ENCODE data around the gene SSPN. TPM values are rescaled to one million over a fixed set of nuclear protein-coding genes. Genes with fewer than 3 reads are reported as not detected.

The SSPN gene, protein sequence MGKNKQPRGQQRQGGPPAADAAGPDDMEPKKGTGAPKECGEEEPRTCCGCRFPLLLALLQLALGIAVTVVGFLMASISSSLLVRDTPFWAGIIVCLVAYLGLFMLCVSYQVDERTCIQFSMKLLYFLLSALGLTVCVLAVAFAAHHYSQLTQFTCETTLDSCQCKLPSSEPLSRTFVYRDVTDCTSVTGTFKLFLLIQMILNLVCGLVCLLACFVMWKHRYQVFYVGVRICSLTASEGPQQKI
- 118 TPM for total RNA-seq
- long read RNA-seq, full-length matches to known transcripts, result 36 of 53 reads
- long read RNA-seq, partial matches to known transcripts, result 0 of 53 reads
- long read RNA-seq, other reads (novel, unspliced or antisense), result 17 of 53 reads

DNA sequence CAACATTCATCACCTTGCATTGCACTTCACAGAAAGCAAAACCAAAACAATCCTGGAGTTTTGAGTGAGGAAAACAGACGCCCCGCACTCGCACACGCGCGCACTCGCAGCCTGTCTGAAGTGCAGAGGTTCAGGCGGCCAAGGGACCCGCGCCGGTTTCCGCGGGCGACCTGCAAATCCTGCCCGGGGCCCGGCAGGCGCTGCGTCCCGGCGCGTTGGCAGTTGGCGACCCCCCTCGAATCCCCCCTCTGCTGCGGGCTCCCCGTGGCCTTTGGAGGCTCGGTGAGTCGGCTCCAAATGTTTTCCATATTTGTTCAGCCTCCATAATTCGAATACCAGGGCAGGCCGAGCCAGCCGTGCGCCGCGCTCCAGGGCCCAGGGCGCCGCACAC, at the start of gene SSPN:
TSS of gene SSPN (plus strand) at position 324 of the 391 bp plus-strand sequence. CDS start 100 bp downstream, outside the sequence.
- intact Hi-C loops (cut with DNase I), result loop anchor here (5.0 kb wide), 2 partner anchors 43 to 77 kb away; no protein-coding TSS in a partner anchor
- peak; percentile 85 for DNase-seq (ENCODE audit: low spot score)

DNA sequence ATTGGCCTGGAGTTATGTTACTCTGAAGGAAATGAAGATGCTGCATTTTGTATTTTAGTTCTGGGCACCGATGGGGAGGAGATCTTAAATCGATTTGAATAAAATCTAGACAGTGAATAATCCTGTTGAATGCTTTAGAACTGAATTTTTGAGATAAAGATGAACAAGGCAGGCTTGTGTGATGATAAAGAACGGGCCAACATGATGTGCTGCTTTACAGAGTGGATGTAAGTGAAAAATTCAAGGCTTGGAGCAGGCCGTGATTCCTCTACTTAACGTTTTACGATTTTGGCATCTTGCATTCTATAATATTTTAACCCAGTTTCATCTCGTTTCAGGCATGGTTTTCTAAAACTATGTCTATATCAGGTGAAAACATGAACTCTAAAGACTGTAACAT, 47.1 kb upstream of the SSPN start:
- intact Hi-C loops (cut with DNase I), result no loop called here
- no peak for DNase-seq (ENCODE audit: low spot score)

DNA sequence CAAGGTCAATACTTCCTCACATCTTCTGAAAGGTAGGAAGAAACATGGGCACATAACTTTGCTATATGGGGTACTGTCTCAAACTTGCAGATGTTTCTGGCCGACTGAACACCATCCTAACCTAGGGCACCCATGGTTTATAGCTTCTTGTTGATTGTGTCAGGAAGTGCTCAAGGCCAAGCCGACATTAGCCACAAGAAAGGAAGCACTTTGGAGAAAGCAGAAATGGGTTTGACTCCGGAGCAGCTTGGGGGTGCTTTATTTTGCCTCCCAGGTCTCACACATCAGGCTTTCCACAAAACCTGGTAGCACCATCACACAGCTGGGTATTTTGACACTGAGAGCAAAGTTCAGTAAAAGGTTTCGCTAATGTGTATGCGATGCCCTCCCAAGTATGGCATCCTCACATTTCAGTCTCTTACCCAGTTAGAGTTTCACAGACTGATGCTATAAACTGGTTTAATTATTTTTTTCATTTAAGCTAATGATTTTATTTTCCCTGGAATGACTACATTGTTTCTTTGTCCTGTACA, 45.3 kb upstream of the SSPN start:
- intact Hi-C loops (cut with DNase I), result loop anchor here (5.0 kb wide), 1 partner anchor 47 kb away; the partner anchor contains the start of gene SSPN
- no peak for DNase-seq (ENCODE audit: low spot score)

DNA sequence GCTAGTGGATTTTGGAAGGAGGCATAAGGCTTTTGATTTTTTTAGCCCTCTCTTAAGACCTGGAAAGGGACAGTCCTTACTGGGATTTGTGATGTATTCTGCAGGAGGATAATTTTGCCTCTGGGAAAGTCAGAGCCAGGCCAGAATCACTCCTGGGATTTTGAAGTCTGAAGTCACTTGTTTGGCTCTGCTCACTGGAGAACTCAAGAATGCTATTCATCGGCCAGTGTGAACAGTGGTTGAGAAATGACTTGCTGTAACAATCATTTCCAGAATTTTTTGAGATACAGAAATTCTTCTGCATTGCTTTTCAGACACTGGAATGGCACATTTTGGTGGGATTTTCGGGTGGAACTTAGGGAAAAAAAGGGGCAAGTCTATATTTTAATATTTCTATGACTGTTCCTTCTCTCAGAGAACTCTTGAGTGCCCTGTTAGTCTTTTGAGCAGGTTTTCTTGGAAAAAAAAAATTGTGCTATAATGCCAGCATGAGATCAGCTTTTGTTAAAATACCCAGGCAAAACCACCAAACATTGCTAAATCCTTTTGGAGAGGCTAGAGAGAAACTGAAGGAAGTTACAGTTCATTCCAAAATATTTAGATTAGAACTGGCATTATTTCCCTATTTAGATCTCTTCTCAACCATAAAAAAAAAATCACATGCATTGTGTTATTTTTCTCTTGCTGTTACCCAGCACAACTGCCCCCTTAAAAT, 44.5 kb upstream of the SSPN start:
- intact Hi-C loops (cut with DNase I), result loop anchor here (5.0 kb wide), 1 partner anchor 46 kb away; the partner anchor contains the start of gene SSPN
- no peak for DNase-seq (ENCODE audit: low spot score)

DNA sequence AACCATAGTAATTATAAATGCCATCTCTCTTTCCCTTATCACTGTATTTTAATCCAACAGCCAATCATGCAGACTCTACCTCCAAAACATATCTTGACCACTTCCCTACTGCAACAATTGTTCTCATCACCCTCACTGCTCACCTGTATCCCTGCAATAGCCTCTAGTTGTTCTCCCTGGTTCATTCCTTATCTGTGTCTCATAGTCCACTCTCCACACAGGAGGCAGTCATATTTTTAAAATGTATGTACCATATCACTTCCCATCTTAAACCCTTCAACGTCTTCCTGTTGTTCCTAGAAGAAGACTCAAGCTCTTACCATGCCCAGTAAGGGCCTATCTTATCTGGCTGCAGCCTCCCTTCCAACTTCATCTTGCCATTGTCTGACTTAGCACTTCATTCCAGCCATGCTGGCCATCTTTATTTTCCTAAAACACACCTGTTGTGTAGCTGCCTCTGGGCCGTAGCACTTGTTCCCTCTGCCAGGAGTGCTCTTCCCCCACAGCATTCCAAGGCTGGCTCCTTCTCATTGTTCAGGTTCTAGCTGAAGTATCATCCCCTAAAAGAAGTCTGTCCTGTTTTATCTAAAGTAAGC, 42.8 kb upstream of the SSPN start:
- DNase-seq (ENCODE audit: low spot score), result no peak
- intact Hi-C loops (cut with DNase I), result loop anchor here (1.0 to 5.0 kb wide), 2 partner anchors 26 to 45 kb away; partner anchors contain the start of gene SSPN

DNA sequence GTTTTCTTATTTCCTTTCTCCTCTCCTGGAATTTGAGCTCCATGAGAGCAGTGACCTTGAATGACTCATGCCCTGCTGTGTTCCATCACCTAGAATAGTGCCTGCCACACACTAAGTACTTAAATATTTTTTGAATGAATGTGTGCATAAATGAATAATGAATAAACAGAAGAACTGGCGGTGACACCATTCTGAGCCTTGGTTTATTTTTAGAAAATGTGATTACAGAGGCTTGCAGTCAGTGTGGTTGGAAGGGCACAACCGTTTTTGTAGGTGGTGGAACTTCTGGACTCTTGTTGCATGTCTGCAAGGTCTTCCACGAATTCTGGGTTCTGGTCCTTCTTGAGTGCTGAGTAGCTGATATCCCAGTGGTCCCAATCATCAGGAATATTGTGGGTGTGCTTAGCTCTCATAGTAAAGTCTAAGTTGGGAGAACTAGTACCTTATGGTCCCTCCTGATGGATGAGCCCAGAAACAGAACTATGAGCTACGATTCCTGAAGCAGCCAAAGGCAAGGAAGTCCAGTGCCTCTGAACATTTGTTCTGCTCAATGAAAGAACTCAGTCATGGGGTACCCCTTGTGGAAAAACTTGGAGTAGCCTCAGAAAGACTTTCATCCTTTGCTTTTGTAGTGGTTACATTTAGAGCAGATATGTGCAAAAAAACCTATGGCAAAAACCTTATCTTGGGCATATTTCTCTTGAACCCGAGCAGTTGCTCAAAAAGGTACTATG, 41.8 kb upstream of the SSPN start:
- DNase-seq (ENCODE audit: low spot score), result no peak
- intact Hi-C loops (cut with DNase I), result loop anchor here (1.0 to 5.0 kb wide), 2 partner anchors 27 to 44 kb away; partner anchors contain the start of gene SSPN

DNA sequence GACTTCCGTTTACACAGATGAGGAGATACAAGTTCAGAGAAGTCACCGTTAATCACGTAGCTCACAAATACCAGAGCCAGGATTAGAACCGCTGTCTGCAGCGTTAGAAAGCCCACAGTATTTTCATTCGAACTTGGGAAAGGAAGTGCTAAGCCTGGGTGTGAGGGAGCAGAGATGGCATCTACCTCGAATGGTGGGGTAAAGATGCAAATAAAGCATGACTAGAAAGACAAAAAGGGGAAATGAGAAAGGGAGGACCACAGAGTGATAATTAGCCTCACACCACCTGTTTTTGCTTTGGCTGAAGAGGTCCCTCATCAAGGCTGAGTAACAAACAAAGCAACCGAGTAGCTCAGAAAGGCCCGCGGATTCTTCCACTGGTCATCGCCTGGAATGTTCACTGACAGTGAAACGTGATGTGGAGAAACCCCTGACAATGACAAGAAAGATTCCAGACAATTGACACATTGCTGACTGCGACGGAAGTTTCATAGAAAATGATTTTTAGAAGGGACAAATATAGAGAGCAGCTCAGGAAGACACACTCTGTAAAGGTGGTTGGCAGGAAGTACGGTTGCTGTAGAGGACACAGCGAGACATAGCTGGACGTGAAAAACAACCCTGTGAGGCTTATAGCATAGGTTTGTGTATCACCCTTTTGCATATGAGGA, 39.0 kb upstream of the SSPN start:
- no peak for DNase-seq (ENCODE audit: low spot score)
- intact Hi-C loops (cut with DNase I), result no loop called here

DNA sequence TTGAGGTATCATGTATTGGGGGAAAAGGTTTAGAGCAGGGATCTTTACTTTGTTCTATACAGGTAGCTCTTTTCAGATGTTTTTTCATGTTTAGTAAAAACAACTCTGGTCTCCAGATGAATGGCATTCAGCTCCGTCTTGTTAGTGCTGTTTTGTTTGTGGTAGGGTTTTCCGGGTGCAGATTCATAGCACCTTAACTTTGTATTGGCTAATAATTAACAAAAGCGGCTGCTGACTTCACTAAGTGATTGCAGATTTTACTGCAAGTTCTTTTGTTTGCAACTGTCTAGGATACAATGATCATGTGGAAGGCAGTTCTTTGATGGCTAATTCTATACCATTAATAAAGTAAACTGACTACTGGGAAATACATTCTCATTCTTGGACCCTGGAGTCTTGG, 38.4 kb upstream of the SSPN start:
- no peak for DNase-seq (ENCODE audit: low spot score)
- intact Hi-C loops (cut with DNase I), result no loop called here

DNA sequence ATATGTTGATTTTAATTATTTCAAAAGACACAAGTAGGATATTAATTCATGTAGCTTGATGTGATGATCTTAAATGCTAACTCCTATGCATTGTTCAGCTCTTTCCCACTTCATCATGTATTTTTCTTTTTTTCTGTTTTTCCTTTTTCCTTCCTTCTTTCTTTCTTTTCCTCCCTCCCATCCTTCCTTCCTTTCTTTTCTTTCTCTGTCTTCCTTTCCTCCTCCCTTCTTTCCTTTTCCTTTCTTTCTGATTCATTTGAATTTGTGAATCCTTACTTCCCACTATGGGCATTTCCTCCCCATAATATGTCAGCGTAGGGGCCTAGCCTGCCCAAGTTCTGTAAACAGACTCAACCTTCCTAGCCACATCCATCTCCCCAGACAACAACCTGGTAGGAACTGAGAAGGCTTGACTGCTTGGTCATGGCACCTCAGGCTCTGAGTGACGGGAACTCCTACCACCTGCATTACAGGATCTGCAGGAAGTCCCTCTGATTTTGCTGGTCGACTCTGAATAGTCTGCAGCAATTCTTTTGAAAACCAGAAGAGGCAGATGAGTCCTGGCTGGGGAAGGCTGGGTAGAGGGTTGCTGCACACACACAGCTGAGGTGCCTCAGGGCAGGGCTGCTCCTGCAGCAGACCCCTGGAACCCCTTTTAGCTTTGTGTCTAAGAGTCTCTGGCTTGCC, 37.2 kb upstream of the SSPN start:
- DNase-seq (ENCODE audit: low spot score), result no peak
- intact Hi-C loops (cut with DNase I), result no loop called here

DNA sequence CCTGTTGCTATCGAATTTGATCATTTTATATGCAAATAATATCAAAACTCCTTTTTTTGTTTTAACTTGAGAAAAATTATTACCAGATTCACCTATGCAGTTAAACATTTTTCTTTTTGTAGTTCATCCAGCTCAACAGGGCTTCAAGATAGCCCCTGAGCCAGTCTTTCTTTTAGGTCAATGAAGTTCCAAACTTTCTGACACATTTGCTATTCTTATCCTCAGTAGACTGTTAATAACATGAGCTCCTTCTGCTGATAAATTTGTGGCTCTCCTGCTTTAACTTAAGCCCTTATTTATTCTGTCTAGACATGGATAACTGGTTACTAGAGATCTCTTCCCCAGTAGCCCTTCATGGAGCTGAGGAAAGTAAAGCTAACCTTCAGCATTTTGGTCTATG, 33.2 kb upstream of the SSPN start:
- intact Hi-C loops (cut with DNase I), result no loop called here
- no peak for DNase-seq (ENCODE audit: low spot score)

DNA sequence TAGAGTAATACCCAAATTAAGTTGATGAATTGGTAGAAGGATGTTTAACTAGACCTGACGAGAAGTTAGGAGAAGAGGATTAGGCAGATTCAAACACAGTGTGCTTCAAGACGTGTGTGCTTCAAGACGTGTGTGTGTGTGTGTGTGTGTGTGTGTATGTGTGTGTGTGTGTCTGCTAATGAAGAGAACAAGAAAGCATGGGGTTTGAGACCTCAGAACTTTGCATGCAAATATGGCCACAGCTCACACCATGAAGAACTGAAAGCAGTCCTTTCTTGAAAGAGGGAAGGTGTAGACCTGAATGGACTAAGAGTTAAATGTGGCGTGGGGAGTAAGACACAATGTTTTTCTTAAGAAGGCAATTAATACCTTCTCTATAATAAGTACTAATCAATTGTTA, 32.5 kb upstream of the SSPN start:
- DNase-seq (ENCODE audit: low spot score), result no peak
- intact Hi-C loops (cut with DNase I), result no loop called here

DNA sequence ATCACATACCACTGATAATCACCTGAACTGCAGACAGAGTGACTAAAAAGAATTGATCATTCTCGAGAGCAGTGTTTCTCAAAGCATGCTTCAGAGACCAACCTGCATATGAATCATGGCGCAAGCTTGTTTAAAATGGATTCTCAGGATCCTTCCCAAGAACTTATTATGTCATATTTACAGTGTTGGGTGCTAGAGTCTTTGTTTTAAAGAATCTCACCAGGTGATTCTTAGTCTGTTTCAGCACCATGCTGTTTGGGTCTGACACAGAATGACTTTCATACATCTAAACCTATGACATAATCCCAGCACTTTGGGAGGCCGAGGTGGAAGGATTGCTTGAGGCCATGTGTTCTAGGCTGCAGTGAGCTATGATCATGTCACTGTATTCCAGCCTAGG, 31.3 kb upstream of the SSPN start:
- no peak for DNase-seq (ENCODE audit: low spot score)
- intact Hi-C loops (cut with DNase I), result no loop called here

DNA sequence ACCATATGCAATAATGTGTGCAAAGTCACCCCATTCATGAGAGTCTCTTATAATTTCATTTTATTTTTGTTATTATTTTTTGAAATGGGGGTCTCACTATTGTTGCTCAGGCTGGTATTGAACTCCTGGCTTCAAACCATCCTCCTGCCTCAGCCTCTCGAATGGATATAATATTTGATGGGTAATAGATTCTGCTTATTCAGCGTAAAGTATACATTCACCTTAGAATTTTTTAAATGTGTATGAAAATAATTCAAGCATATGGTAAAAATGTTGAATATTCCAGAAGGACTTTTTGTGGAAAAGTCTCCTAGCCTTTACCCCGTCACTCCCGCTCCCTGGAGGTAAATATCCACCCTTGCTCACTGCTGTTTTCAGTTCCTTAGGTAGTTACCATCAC, 23.4 kb upstream of the SSPN start:
- no peak for DNase-seq (ENCODE audit: low spot score)
- intact Hi-C loops (cut with DNase I), result no loop called here

DNA sequence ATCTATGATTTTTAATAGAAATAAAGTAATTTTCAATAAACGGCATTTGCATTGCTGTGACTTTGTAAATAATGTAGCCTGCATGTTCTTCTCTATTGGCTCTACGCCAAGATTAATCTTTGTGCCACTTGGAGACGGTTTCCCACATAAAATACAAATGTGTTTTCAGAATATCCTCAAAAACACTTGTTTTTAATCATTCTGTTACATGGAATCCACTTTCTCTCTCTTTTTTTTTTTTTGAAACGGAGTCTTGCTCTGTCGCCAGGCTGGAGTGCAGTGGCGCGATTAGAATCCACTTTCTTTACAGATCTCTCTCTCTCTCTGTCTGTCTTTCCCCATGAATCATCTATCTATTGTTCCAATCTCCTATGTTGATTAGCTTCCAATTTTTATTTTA, 22.8 kb upstream of the SSPN start:
- DNase-seq (ENCODE audit: low spot score), result no peak
- intact Hi-C loops (cut with DNase I), result no loop called here

DNA sequence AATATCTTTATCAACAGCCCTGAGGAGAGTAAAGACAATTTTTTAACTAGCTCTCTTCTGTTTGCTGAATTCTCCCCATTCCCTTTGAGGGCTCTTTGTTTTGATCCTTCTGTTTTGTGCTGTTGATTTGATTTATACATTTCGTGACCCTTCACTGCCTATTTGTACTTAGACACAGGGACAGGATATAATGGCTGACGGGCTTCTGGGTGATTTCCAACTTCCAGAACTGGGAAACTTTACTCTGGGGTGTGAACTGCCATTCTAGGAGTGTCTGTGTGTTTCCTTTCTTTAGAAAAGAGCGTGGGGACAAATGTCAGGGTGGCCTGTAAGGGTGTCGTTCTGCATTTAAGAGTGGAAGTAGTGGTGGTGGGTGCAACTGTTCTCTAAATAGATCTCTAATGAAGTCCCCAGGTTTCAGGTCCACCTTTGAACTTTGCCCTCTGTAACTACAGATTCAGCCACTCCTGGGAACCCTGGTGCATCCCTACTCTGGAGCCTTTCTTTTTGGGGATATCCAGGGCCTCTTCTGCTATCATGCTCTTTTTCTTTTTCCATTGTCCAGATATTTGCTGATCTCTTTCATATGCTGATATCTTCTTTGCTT, 22.3 kb upstream of the SSPN start:
- no peak for DNase-seq (ENCODE audit: low spot score)
- intact Hi-C loops (cut with DNase I), result no loop called here

DNA sequence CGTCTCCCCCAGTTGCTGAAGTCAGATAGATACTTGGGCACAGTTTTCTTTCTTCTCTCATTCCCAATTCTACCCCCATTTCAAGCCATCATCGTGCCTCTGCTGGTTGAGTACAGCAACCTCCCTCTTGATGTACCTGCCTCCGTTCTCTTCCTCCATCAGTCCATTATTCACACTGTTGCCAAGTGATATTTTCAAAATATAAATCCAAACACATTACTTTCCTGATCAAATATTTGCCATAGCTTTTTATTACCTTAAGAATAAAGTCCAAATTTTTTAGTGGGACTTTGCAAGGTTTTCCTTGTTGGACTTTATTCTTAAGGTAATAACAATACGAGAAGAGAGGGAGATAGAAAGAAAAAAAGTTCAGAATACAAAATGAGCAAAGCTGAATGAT, 18.6 kb upstream of the SSPN start:
- intact Hi-C loops (cut with DNase I), result no loop called here
- DNase-seq (ENCODE audit: low spot score), result no peak

DNA sequence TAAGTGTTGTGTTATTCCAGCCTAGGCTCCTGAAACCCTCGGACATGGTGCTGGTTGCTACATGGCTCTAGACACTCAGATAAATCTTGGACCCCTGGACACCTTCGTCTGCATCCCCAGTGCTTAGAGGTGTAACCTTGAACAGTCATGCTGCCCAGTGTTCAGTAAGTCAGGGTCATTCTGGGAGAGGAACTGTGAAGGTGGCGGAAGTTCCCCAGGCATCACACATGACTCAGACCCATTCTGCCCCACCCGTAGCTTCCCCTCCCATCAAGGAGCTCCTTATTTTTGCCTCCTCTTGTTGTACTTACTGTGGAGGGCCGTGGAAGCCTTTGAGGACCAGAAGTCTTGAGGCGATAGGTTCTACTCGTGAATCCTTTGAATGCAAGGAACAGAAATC, 18.1 kb upstream of the SSPN start:
- no peak for DNase-seq (ENCODE audit: low spot score)
- intact Hi-C loops (cut with DNase I), result no loop called here

DNA sequence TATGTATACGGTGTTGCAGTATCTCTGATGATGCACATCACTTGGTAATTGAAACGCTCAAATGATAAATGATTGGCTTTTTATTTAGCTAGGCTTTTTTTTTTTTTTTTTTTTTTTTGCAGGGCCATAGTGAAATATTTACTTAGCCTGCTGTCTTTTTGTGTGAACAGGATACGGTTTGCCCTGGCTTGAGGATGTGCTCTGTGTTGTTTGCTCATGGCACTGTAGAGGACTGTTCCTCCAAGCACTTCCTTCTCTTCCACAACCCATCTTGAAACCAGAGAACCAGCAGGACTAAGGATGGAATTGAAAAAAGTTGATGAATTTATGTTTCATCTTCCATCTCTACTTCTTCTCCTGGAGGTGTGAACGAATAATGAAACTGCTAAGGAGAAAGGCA, 15.5 kb upstream of the SSPN start:
- DNase-seq (ENCODE audit: low spot score), result no peak
- intact Hi-C loops (cut with DNase I), result no loop called here
